ENCODE results near the gene MFSD11. TPM values are rescaled to one million over a fixed set of nuclear protein-coding genes. Genes with fewer than 3 reads are reported as not detected.

MFSD11 gene
- polyA plus RNA-seq, 1 donor from 2014 or later, result 36.1 TPM

DNA sequence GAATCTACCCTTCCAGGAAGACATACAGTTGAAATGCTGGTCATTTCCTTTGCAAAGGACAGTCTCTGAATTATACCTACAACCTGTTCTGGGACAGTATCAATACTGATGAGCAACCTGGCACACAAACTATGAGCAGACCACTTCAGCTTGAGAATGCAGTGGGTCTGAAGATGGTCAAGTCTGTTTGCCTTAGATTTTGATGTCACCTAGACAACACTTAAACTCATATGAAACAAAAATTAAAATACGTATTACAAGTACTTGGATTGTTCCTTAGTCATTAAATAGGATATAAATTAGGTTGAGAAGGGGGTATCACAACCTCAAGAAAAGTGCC lies 4.3 kb upstream of the MFSD11 start:
- H3K9me2 ChIP-seq (ENCODE audit: insufficient read depth, low read length), result no peaks in the 10 kb centered on the region
- peaks cover 7% of the 10 kb centered on the region for H4K20me1 ChIP-seq (ENCODE audit: insufficient read depth)
- no peak overlapping the region for H3K27ac ChIP-seq (ENCODE audit: low read length)
- no peaks in the 10 kb centered on the region for H3K9me3 ChIP-seq (ENCODE audit: low read length)
- peaks cover 2% of the 10 kb centered on the region for H3F3A ChIP-seq (ENCODE audit: insufficient read depth, low read length, poor library complexity, severe bottlenecking)
- TF ChIP-seq POLR2AphosphoS5 (IDR thresholded peaks at IDR 0.05) (no peak), EZH2 (IDR thresholded peaks at IDR 0.05; ENCODE audit: borderline replicate concordance, insufficient read depth, low read length, poor library complexity, severe bottlenecking) (no peak), REST (IDR thresholded peaks at IDR 0.05; ENCODE audit: borderline replicate concordance) (no peak), EP300 (conservative IDR thresholded peaks at IDR 0.05; ENCODE audit: poor library complexity, severe bottlenecking) (no peak), TAF1 (IDR thresholded peaks at IDR 0.05; ENCODE audit: low read depth) (no peak), RAD21 (conservative IDR thresholded peaks at IDR 0.05) (no peak), SMC3 (conservative IDR thresholded peaks at IDR 0.05; ENCODE audit: poor library complexity) (no peak), MXI1 (conservative IDR thresholded peaks at IDR 0.05; ENCODE audit: poor library complexity, severe bottlenecking) (no peak)
- TF ChIP-seq, protein P1, sequence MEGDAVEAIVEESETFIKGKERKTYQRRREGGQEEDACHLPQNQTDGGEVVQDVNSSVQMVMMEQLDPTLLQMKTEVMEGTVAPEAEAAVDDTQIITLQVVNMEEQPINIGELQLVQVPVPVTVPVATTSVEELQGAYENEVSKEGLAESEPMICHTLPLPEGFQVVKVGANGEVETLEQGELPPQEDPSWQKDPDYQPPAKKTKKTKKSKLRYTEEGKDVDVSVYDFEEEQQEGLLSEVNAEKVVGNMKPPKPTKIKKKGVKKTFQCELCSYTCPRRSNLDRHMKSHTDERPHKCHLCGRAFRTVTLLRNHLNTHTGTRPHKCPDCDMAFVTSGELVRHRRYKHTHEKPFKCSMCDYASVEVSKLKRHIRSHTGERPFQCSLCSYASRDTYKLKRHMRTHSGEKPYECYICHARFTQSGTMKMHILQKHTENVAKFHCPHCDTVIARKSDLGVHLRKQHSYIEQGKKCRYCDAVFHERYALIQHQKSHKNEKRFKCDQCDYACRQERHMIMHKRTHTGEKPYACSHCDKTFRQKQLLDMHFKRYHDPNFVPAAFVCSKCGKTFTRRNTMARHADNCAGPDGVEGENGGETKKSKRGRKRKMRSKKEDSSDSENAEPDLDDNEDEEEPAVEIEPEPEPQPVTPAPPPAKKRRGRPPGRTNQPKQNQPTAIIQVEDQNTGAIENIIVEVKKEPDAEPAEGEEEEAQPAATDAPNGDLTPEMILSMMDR (IDR thresholded peaks at IDR 0.05; ENCODE audit: poor library complexity, severe bottlenecking), result no peak
- H3K9ac ChIP-seq (ENCODE audit: low read length), result no peak overlapping the region
- H3K79me2 ChIP-seq (replicated peaks; ENCODE audit: insufficient read depth, low read length), result peaks cover 43% of the 10 kb centered on the region
- peak overlapping the region; percentile 93 for H3K4me3 ChIP-seq (ENCODE audit: low read length)
- H3K27me3 ChIP-seq (ENCODE audit: insufficient read depth, low read depth, low read length), result no peaks in the 10 kb centered on the region
- no peak overlapping the region for H2AFZ ChIP-seq (ENCODE audit: low read depth, low read length)
- no peak overlapping the region for H3K4me2 ChIP-seq (ENCODE audit: low read length)
- no peaks in the 10 kb centered on the region for H3K36me3 ChIP-seq (ENCODE audit: insufficient read depth, low read length)

DNA sequence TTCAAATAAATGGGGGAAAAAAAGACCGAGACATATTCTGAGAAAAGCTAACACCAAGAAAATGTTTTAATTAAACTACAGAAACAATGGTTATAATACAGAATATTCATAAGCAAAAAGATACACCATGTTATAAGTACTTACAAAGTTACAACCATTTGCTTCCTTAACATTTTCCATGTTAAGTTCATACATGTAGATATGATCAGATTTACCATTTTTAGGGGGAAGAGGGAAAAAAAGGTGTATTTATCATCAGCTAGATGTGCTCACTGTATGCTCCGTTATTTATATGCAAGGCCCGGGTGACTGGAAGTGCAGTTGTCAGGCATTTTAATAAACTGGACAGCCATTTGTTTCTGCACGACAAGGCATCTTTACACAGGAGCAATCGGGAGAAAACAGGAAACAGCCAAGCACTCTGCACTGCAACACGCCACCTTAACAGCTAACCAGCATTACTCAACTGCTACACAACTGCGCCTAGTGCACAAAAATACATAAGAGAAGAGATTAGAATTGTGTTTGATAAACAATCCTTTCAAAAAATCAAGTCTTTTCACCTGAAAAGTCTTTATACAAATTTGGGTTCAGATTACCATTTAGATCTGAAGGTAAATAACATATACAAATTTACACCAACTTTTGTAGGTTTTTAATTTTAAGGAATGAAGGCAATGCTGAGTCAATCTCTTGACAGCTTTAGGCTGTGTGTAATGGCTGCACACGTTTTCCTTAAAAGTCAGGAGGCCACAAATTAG lies 3.7 kb upstream of the MFSD11 start:
- Histone ChIP-seq H3F3A (ENCODE audit: insufficient read depth, low read length, poor library complexity, severe bottlenecking) (peaks cover 2% of the 10 kb centered on the region), H3K27ac (ENCODE audit: low read length) (no peak overlapping the region), H3K27me3 (ENCODE audit: insufficient read depth, low read depth, low read length) (no peaks in the 10 kb centered on the region), H3K36me3 (ENCODE audit: insufficient read depth, low read length) (no peaks in the 10 kb centered on the region), H3K9ac (ENCODE audit: low read length) (peak overlapping the region; percentile 96), H3K9me2 (ENCODE audit: insufficient read depth, low read length) (no peaks in the 10 kb centered on the region), H4K20me1 (ENCODE audit: insufficient read depth) (peaks cover 7% of the 10 kb centered on the region), H3K4me3 (ENCODE audit: low read length) (peak overlapping the region; percentile 93), H3K4me2 (ENCODE audit: low read length) (peak overlapping the region; percentile 78), H3K79me2 (replicated peaks; ENCODE audit: insufficient read depth, low read length) (peaks cover 49% of the 10 kb centered on the region), H2AFZ (ENCODE audit: low read depth, low read length) (no peak overlapping the region), H3K9me3 (ENCODE audit: low read length) (no peaks in the 10 kb centered on the region)
- TF ChIP-seq SMC3 (conservative IDR thresholded peaks at IDR 0.05; ENCODE audit: poor library complexity), result no peak
- TF ChIP-seq MXI1 (conservative IDR thresholded peaks at IDR 0.05; ENCODE audit: poor library complexity, severe bottlenecking), result no peak
- TF ChIP-seq, protein P1 (IDR thresholded peaks at IDR 0.05; ENCODE audit: poor library complexity, severe bottlenecking), result no peak
- no peak for TF ChIP-seq REST (IDR thresholded peaks at IDR 0.05; ENCODE audit: borderline replicate concordance)
- no peak for TF ChIP-seq TAF1 (IDR thresholded peaks at IDR 0.05; ENCODE audit: low read depth)
- no peak for TF ChIP-seq POLR2AphosphoS5 (IDR thresholded peaks at IDR 0.05)
- no peak for TF ChIP-seq EP300 (conservative IDR thresholded peaks at IDR 0.05; ENCODE audit: poor library complexity, severe bottlenecking)
- TF ChIP-seq RAD21 (conservative IDR thresholded peaks at IDR 0.05), result no peak
- no peak for TF ChIP-seq EZH2 (IDR thresholded peaks at IDR 0.05; ENCODE audit: borderline replicate concordance, insufficient read depth, low read length, poor library complexity, severe bottlenecking)

All from neural cell (in vitro differentiated cells).